ENCODE measurements around the gene MRPL24. TPM values are rescaled to one million over a fixed set of nuclear protein-coding genes. Genes with fewer than 3 reads are reported as not detected.

The MRPL24 gene
- total and polyA plus RNA-seq, 9 of the 15 experiments (the other 6 are each of a cell fraction or from before 2014, with no cell fraction given), result 74.3 to 267 (median 113) TPM

GRCh38 chr1:156750711-156751450 is 10.0 kb upstream of the MRPL24 start (continued):
- no peak for TF ChIP-seq MAFK (IDR thresholded peaks at IDR 0.05; ENCODE audit: low read length)

GRCh38 chr1:156750191-156750672 is 9.3 kb upstream of the MRPL24 start:
- H3K9ac ChIP-seq (ENCODE audit: insufficient read depth in 1 of 2, low read depth in 2 of 2, low read length in 2 of 2), result peak overlapping the region; percentile 94 to 96
- H3K79me2 ChIP-seq (ENCODE audit: control insufficient read depth, insufficient read depth, low read length), result peaks cover 88% of the 10 kb centered on the region
- no peak for FAIRE-seq
- ATAC-seq, result peak; percentile 2; the same call in 2 of the 3 replicates
- intact Hi-C loops (cut with micrococcal nuclease) (loop anchor here (2.0 kb wide), 1 partner anchor 17 kb away; the partner anchor contains the start of gene PRCC), in situ Hi-C loops (cut with MboI) (no loop called here)
- no peaks in the 10 kb centered on the region for H3K9me3 ChIP-seq (replicated peaks; ENCODE audit: control insufficient read depth, insufficient read depth, low read depth, low read length)
- H2AFZ ChIP-seq (ENCODE audit: low read depth, low read length), result no peak overlapping the region
- ChIA-PET POLR2A (interaction anchor here (0.6 to 3.0 kb wide), 7 partner anchors 8 to 365 kb away, joined by 3 to 30 read pairs (median 7); partner anchors contain the start of genes MRPL24, NTRK1 and PRCC), CTCF (ENCODE audit: low intra/inter-chr PET ratio) (no interaction called here)
- H3K4me1 ChIP-seq (replicated peaks in 1 of 2; ENCODE audit: control insufficient read depth in 2 of 2, insufficient read depth in 2 of 2, low read length in 2 of 2), result peaks cover 40% of the 10 kb centered on the region in 2 experiments
- H3K36me3 ChIP-seq (ENCODE audit: control insufficient read depth, insufficient read depth, low read length), result peaks cover 41% of the 10 kb centered on the region
- no peaks in the 10 kb centered on the region for H3K9me1 ChIP-seq (ENCODE audit: control insufficient read depth, insufficient read depth, low read length)
- peak overlapping the region; percentile 89 for H3K27ac ChIP-seq (ENCODE audit: extremely low read depth, low read depth, low read length)
- WGBS (ENCODE audit: insufficient coverage, low coverage, missing lambda C conversion rate), result 0% methylated on average over 5 of the region's 5 CpGs
- H3K27me3 ChIP-seq (ENCODE audit: control insufficient read depth in 2 of 2, insufficient read depth in 2 of 2, low read length in 2 of 2), result no peaks in the 10 kb centered on the region
- peak overlapping the region; percentile 95 for H3K4me3 ChIP-seq
- DNase-seq (ENCODE audit: extremely low read depth in 1 of 4, low spot score in 3 of 4), result peak; percentile 38 to 55 (median 50)
- H4K20me1 ChIP-seq (replicated peaks; ENCODE audit: control insufficient read depth, insufficient read depth, low read length), result peaks cover 26% of the 10 kb centered on the region
- peak overlapping the region; percentile 97 for H3K4me2 ChIP-seq (ENCODE audit: insufficient read depth, low read length)
- no TSS peak for BruUV-seq (replicated peaks)
- no peak for TF ChIP-seq ZNF644 (tag; IDR thresholded peaks at IDR 0.05; ENCODE audit: low read depth)
- peak; percentile 84 for TF ChIP-seq ZNF740 (CRISPR knock-in tag; IDR thresholded peaks at IDR 0.05)
- no peak for TF ChIP-seq ZNF740 (tag; IDR thresholded peaks at IDR 0.05)
- TF ChIP-seq NKRF (IDR thresholded peaks at IDR 0.05; ENCODE audit: borderline replicate concordance), result 0 out of 2 replicates have a peak, but pooled peaks have one; percentile 30
- 0 out of 2 replicates have a peak, but pooled peaks have one; percentile 18 for TF ChIP-seq RHOXF2B (CRISPR knock-in tag; conservative IDR thresholded peaks at IDR 0.05)
- peak; percentile 72 for TF ChIP-seq EGR1 (conservative IDR thresholded peaks at IDR 0.05)
- peak; percentile 24; the same call in 1 of the 2 replicates for TF ChIP-seq ZEB2 (IDR thresholded peaks at IDR 0.05)
- no peak for TF ChIP-seq ZNF124 (CRISPR knock-in tag; IDR thresholded peaks at IDR 0.05)
- no peak for TF ChIP-seq ID3 (CRISPR knock-in tag; IDR thresholded peaks at IDR 0.05)
- TF ChIP-seq ID3 (tag; IDR thresholded peaks at IDR 0.05), result 0 out of 2 replicates have a peak, but pooled peaks have one; percentile 13
- peak; percentile 39 for TF ChIP-seq TAF1 (IDR thresholded peaks at IDR 0.05; ENCODE audit: control insufficient read depth, extremely low read depth, insufficient read depth, low read length, severe bottlenecking)
- 0 out of 2 replicates have a peak, but pooled peaks have one; percentile 3 for TF ChIP-seq TFAP4 (CRISPR knock-in tag; IDR thresholded peaks at IDR 0.05; ENCODE audit: borderline replicate concordance)
